Hepatocyte (in vitro differentiated cells): ENCODE data around the gene PCA3.

Source experiments
- CTCF ChIP-seq: fragments of 200-600 bp; sonication (generic); IDR thresholded peaks from 2 replicates; pipeline ENCODE4 v1.5.1; 2016; ENCODE audit warnings: antibody characterized with exemption, mild to moderate bottlenecking; ENCODE audit not compliant: poor library complexity
- EZH2 ChIP-seq: fragments of 200-600 bp; sonication (generic); IDR thresholded peaks from 2 replicates; pipeline ENCODE4 v1.6.1; 2016; ENCODE audit warnings: antibody characterized with exemption, mild to moderate bottlenecking, borderline replicate concordance
- EZH2phosphoT487 ChIP-seq: fragments of 200-600 bp; sonication (generic); IDR thresholded peaks from one replicate; pipeline ENCODE4 v1.6.1; 2018; ENCODE audit warnings: antibody characterized with exemption, mild to moderate bottlenecking, low read depth, moderate library complexity; ENCODE audit not compliant: unreplicated experiment, severe bottlenecking

DNA sequence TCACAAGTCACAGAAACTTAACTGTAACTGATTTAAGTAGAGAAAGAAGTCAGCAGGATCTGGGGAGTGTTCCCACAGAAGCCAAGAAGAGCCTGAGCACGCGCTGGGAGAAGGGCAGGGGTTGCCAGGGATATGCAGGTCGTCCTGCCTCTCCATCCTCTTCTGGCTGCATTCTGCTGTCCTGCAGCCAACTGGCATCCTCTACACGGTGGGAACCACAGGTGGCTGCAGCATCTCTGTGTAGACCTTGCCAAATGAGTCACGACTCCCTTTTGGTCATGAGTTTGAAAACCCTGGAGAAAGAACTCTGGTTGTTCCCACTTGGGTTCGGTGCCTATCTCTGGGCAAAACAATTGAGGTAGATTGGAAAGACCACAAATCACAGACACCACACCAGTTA lies 38.4 kb upstream of the PCA3 start:
- TF ChIP-seq CTCF (no peak), EZH2 (no peak), EZH2phosphoT487 (no peak)
